Breast epithelium (tissue), 4 donors: ENCODE data around the gene MFSD2B. TPM values are rescaled to one million over a fixed set of nuclear protein-coding genes. Genes with fewer than 3 reads are reported as not detected.

Source experiments
- DNase-seq, 2 donors: peaks; one replicate each; pipeline ENCODE4 v3.0.0-alpha.2; 2019; ENCODE audit warnings: low spot score in 2 of 2
- H3K27ac ChIP-seq, 2 donors: fragments of 200-600 bp; sonication (generic) in 1 of 2; one replicate each; pipeline ENCODE4 v1.5.1; 2016 to 2019; ENCODE audit warnings: mild to moderate bottlenecking in 1 of 2
- H3K27me3 ChIP-seq, 2 donors: fragments of 200-600 bp; sonication (generic) in 1 of 2; one replicate each; pipeline versions ENCODE4 v1.5.1 to v1.6.0; 2017 to 2019; ENCODE audit warnings: control low read depth in 1 of 2, mild to moderate bottlenecking in 1 of 2
- H3K36me3 ChIP-seq: fragments of 200-600 bp; one replicate; pipeline ENCODE4 v1.5.1; 2019
- H3K4me1 ChIP-seq, 2 donors: fragments of 200-600 bp; sonication (generic); one replicate each; pipeline ENCODE4 v1.5.1; 2016 to 2019; ENCODE audit warnings: control low read depth in 1 of 2
- H3K4me3 ChIP-seq, 3 donors: fragments of 200-600 bp; sonication (generic); 1 replicate in 2 of 3; 2 replicates in 1 of 3; pipeline ENCODE4 v1.5.1; 2016 to 2019; ENCODE audit warnings: mild to moderate bottlenecking in 3 of 3, moderate library complexity in 2 of 3
- H3K9me3 ChIP-seq, 2 donors: fragments of 200-600 bp; sonication (generic) in 1 of 2; one replicate each; pipeline ENCODE4 v1.5.1; 2016 to 2019; ENCODE audit warnings: control low read depth in 1 of 2
- CTCF ChIP-seq, 3 donors: fragments of 450-650 bp; IDR thresholded peaks; one replicate each; pipeline ENCODE4 v1.5.1; 2016 to 2017; ENCODE audit warnings: antibody characterized with exemption in 3 of 3, mild to moderate bottlenecking in 3 of 3, moderate library complexity in 3 of 3
- POLR2A ChIP-seq: fragments of 450-650 bp; IDR thresholded peaks from one replicate; pipeline ENCODE4 v1.6.1; 2016; ENCODE audit warnings: antibody characterized with exemption, mild to moderate bottlenecking, moderate library complexity
- POLR2AphosphoS5 ChIP-seq, 3 donors: sonication (generic); formaldehyde crosslinking; IDR thresholded peaks; one replicate each; pipeline ENCODE4 v1.6.1; 2017; ENCODE audit warnings: antibody characterized with exemption in 3 of 3
- intact Hi-C: fragments of 100-400 bp; cut with DNase I; formaldehyde crosslinking; loops from one replicate; pipeline ENCODE4 v1.15.1; 2023; ENCODE audit warnings: low total_unique reads
- total RNA-seq, 3 donors: library from RNA; depleted of rRNA; stranded (reverse); fragments of >200 nt; gene quantifications; one replicate each; pipeline ENCODE4 v1.1.0, GENCODE V29; 2016

MFSD2B gene
- total RNA-seq, 3 donors from 2014 or later: not detected

GRCh38 chr2:24020244-24020643 is 10.4 kb downstream of the MFSD2B start:
- H3K9me3 ChIP-seq: no peaks in the 10 kb centered on the region
- H3K27ac ChIP-seq: no peak overlapping the region
- no peaks in the 10 kb centered on the region for H3K4me1 ChIP-seq
- no peak for DNase-seq
- H3K27me3 ChIP-seq: no peaks in the 10 kb centered on the region
- TF ChIP-seq CTCF (IDR thresholded peaks at IDR 0.05) (no peak), POLR2AphosphoS5 (IDR thresholded peaks at IDR 0.05) (no peak), POLR2A (no peak)
- no peaks in the 10 kb centered on the region for H3K36me3 ChIP-seq
- H3K4me3 ChIP-seq: no peak overlapping the region
- intact Hi-C loops: no loop called here

GRCh38 chr2:24021122-24021998 is 11.5 kb downstream of the MFSD2B start:
- H3K9me3 ChIP-seq: no peaks in the 10 kb centered on the region
- H3K36me3 ChIP-seq: no peaks in the 10 kb centered on the region
- H3K27me3 ChIP-seq: no peaks in the 10 kb centered on the region
- peak overlapping the region in 1 of 2 donors; percentile 25 for H3K27ac ChIP-seq
- TF ChIP-seq POLR2AphosphoS5 (IDR thresholded peaks at IDR 0.05) (no peak), CTCF (IDR thresholded peaks at IDR 0.05) (no peak), POLR2A (no peak)
- intact Hi-C loops: no loop called here
- DNase-seq: no peak
- H3K4me3 ChIP-seq: no peak overlapping the region
- no peaks in the 10 kb centered on the region for H3K4me1 ChIP-seq

GRCh38 chr2:24022324-24022974 is 12.6 kb downstream of the MFSD2B start:
- Histone ChIP-seq H3K36me3 (no peaks in the 10 kb centered on the region), H3K9me3 (no peaks in the 10 kb centered on the region), H3K27me3 (no peaks in the 10 kb centered on the region), H3K4me1 (no peaks in the 10 kb centered on the region), H3K4me3 (no peak overlapping the region), H3K27ac (no peak overlapping the region)
- intact Hi-C loops: no loop called here
- TF ChIP-seq CTCF (IDR thresholded peaks at IDR 0.05) (no peak), POLR2A (no peak), POLR2AphosphoS5 (IDR thresholded peaks at IDR 0.05) (no peak)
- DNase-seq: no peak

GRCh38 chr2:24022975-24023575 is 13.2 kb downstream of the MFSD2B start:
- Histone ChIP-seq H3K27me3 (no peaks in the 10 kb centered on the region), H3K27ac (no peak overlapping the region), H3K36me3 (no peaks in the 10 kb centered on the region), H3K9me3 (no peaks in the 10 kb centered on the region), H3K4me3 (no peak overlapping the region), H3K4me1 (no peaks in the 10 kb centered on the region)
- no peak for DNase-seq
- TF ChIP-seq POLR2A (no peak), POLR2AphosphoS5 (IDR thresholded peaks at IDR 0.05) (no peak), CTCF (IDR thresholded peaks at IDR 0.05) (no peak)
- intact Hi-C loops: no loop called here

- TF ChIP-seq POLR2A (no peak), POLR2AphosphoS5 (IDR thresholded peaks at IDR 0.05) (no peak), CTCF (IDR thresholded peaks at IDR 0.05) (no peak)
- H3K4me1 ChIP-seq: no peaks in the 10 kb centered on the region
- no peak for DNase-seq
- no peaks in the 10 kb centered on the region for H3K9me3 ChIP-seq
- no peaks in the 10 kb centered on the region for H3K36me3 ChIP-seq
- no peaks in the 10 kb centered on the region for H3K27me3 ChIP-seq
- intact Hi-C loops: no loop called here
- no peak overlapping the region for H3K27ac ChIP-seq
- H3K4me3 ChIP-seq: no peak overlapping the region
Observed at GRCh38 chr2:24024018-24024417, 14.1 kb downstream of the MFSD2B start.
